HG02840 (cell line): ENCODE data around the gene LYZL4.

Source experiments
- ATAC-seq: cut with Tn5 transposase; IDR thresholded peaks from one replicate; pipeline ENCODE4 v1.9.1; 2021; ENCODE audit warnings: mild to moderate bottlenecking, moderate library complexity, moderate number of reproducible peaks; ENCODE audit not compliant: unreplicated experiment, low FRiP score

Gene LYZL4, protein sequence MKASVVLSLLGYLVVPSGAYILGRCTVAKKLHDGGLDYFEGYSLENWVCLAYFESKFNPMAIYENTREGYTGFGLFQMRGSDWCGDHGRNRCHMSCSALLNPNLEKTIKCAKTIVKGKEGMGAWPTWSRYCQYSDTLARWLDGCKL

DNA sequence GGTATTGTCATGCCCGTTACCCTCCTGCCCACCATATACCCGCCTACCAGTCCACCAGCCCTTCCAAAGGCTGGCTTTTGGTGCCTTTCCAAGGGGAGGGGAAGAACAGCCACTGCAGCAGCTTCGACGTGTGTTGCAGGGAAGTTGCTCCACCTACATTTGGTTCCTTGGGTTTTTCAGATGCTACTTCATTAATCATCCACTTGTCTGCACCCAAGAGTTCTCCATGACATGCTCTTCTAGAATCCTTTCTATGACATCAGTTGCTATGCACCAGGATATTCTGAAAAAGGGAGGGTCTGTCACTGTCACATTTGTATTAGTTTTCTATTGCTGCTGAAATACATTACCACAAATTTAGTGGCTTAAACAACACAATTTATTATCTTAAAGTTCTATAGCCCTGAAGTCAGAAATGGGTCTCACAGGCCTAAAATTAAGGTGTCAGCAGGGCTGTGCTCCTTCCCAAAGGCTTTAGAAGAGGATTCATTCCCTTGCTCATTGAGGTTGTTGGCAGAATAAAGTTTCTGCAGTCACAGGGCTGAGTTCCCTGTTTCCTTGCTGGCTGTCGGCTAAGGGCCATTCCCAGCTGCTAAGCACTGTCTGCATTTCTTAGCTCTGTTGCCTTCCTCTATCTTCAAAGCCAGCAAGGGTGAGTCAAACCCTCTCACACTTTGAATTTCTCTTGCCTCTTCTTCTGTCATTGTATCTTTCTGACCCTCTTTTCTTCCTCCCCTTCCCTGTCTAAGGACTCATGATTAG lies at the start of gene LYZL4:
LYZL4 (minus strand) TSS at position 241 of the 762 bp plus-strand sequence. CDS start 3,359 bp downstream, outside the sequence.
- ATAC-seq = no peak

DNA sequence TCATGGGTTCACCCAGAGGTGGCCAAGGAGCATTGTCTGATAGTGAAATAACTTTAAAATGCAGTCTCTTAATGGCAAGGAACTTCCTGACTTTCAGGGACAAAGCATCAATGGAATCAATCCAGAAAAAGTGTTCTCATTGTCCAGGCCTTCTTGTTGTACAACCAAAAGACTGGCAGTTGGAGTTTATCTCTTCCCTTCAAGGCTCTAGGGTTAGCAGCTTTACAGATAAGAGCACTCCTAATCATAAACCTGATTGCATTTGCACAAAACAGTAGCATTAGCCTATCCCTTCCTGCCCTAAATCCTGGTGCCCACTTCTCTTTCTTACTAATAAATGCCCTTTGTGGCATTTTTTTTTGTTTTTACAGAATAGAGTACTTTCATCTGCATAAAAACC lies 48.7 kb upstream of the LYZL4 start:
- ATAC-seq = no peak

DNA sequence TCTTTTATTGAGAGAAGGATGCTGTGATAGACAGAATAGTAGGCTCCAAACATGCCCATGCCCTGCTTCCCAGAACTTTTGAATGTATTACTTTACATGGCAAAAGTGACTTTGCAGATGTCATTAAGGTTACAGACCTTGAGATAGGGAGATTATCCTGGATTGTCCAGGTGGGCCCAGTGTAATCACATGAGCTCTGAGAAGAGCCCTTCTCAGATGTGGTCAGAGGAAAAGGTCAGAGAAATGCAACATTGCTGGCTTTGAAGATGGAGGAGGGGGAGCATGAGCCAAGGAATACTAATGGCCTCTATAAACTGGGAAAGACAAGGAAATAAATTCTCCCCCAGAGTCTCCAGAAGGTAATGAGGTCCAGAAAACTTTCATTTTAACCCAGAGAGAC lies 45.8 kb upstream of the LYZL4 start:
- ATAC-seq = no peak

DNA sequence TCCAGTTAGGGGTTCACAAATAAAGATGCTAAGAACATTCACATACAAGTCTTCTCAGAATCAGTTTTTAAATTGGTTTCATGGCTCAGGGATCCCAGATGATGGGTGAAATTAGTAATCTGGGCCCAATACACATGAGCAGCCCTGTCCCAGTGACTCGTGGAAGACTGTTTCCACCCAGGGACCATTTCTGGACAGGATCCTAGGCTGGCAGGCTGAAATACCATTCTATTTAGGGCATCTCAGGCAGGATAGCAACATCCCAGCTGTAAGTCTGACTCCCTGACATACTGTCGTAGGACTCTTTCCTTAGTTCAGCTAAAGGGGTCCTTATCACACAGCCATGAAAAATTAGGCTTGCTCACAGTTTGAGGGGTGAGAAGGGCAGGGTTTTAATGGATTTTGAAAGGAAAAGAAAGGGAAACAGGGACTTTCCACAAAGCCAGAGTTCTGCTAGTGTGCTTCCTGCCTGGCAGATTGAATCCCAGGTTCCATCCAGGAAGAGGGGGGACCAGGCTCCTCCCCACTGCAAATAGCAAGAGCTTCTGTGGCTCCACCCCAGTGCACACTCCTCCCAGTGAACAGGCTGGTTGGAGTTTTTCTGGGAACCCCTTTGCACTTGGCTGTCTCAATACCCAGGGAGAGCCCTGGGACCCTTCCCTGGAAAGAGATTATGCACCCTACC lies 41.3 kb upstream of the LYZL4 start:
- no peak for ATAC-seq

DNA sequence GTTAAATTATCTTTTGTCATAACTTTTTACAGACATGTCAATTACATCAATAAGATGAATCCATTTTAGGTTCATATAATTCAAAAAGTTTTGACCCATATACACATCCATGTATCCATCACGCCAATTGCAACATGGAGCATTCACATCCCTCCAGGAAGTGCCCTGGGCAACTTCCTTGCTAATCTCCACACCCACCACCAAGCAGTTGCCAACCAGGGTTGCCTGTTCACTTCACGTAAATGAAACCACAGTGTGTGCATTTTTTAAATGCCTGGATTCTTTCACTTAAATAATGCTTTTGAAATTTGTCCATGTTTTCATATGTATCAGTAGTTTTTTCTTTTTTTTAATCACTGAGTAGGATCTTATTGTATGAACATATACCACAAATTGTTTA lies 40.7 kb upstream of the LYZL4 start:
- ATAC-seq = no peak

DNA sequence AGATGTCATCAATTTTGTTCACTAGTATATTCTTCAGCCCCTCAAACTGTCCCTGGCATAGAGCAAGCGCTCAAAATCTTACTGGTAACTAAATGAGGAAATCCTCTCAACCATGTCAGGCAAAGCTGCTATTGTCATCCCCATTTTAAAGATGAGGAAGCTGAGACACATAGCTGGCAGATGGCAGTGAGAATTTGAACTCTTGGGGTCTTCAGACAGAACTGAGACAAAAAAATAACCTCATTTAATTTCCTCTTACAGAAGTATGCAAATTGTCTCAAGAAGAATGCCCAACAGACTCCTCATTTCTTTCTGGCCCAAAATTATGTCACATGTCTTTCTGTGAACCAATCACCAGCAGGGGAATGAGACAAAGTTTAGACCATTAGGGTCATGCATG lies 40.2 kb upstream of the LYZL4 start:
- ATAC-seq = no peak

DNA sequence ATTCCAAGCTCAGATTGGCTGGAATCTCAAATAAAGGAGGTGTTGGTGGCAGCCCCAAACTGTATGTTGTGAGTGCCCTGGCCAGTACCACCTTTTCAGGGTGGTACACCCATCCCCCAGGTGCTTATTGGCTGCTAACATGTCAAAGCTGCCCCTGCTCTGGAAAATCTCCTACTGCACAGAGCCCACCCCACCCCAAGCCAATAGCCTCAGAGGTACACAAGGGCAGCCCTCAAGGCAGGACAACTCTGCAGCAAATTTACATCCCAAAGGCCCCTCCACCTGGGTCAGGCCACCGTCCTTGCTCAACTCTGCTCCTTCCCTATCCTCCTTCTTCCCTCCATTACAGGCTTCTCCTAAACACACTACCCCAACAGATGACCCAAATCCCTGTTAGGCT lies 37.1 kb upstream of the LYZL4 start:
- ATAC-seq = no peak

DNA sequence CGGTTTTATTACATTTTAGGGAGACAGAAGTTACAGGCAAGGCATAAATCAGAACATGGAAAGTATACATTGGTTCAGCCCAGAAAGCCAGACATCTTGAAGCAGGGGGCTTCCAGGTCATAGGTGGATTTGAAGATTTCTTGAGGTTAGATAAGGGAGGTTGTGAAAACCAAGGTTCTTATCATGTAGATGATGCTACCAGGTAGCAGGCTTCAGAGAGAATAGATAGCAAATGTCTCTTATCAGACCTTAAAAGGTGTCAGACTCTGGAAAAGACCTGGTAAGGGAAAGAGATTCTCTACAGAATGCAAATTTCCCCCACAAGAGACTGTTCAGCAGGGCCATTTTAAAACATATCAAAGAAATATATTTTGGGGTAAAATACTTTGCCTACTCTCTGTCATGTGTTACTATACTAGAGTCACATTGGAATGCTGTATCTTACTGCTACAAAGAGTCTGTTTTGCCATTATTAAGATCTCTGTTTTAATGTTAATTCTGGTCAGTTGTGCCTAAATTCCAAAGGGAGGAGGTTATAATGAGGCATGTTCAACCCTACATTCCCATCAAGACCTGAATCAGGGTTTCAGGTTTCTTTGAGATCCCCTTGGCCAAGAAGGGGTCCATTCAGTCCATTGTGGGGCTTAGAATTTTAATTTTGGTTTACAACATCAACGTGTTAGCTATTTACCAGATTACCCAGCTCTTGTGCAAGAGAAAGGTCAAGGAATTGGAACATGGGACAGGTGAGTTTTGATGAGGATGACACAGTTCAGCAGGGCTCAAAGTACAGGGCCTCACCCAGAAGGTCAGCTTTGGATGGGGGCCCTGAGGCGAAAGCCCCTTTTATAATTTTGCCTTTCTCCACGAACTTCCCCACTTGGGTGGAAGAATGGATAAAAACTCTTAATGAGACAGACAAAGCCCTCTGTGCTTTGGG lies 36.0 kb upstream of the LYZL4 start:
- ATAC-seq = no peak

DNA sequence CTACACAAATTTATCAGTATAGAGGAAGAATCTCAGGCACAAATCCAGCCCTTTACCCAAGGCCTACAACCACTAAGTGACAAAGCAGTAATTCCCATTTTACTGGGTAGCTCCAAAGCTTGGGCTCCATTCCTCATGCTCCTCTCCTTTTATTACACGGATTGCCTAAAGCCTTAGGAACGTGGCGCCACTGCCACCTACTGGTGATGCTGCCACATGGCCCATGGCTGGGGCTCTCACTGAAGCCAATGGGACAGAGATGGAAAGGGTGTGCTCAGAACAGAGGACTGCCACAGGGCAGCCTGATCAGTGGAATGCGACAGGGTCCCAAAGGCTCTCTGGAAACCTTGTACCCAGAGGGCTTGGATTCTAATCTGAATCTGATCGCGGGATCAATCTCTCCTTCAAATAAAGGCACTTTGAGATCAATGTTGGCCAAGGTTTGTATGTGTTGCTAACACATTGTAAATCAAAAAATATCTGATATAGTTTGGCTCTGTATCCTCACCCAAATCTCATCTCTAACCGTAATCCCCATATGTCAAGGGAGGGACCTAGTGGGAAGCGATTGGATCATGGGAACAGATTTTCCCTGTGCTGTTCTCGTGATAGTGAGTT lies 33.5 kb upstream of the LYZL4 start:
- ATAC-seq = no peak

DNA sequence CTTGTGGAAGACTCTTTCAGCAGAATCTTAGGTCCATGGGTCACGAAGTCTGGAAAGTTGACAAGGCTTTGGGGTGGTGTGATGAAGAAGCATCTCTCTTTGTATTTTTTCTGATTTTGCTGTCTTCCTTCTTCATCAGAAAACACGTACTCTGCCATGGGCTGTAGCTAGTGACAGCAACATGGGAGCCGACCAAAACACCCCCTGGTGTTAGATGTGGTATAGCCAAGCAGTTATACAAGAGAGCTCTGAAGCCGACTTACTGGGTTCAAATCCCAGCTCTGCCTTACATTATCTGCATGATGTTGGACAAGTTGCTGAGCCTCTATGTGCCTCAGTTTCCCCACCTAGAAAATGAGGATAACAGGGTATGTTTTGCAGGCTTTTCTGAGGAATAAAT lies 32.9 kb upstream of the LYZL4 start:
- no peak for ATAC-seq

DNA sequence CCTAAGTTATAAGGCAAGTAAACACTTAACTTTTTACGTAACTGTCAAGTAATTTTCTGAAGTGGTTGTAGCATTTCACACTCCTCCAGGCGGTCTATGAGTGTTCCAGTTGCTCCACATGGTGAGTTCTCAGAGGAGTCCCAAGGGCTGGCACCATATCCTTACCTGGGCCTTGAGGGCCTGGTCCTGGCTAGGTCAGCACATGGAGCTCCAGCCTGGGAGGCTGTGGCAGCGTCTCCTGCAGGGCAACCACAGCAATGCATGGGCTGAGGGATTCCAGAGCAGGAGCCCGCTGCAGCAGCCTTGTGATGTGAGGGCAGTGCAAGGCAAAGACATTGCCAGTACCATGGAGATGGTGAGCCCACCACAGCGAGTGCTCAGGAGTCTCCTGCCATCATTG lies 32.2 kb upstream of the LYZL4 start:
- no peak for ATAC-seq

DNA sequence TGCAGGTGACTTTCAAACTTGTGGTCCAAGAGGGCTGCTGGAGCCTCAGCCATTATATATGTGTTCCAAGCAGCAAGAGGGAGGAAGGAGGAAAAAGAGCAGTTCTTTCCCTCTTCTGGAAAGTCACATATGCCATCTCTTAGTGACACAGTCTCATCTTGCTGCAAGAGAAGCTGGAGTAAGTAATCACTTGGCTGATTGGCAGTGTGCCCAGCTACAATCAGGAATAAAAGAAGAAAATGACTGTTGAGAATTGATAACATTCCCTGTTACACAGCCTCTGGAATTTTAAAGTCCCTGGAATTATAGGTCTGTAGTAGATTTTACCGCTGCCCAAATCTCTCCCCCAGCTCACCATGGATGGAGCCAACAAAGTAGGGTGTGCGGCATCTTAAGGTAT lies 31.4 kb upstream of the LYZL4 start:
- no peak for ATAC-seq

DNA sequence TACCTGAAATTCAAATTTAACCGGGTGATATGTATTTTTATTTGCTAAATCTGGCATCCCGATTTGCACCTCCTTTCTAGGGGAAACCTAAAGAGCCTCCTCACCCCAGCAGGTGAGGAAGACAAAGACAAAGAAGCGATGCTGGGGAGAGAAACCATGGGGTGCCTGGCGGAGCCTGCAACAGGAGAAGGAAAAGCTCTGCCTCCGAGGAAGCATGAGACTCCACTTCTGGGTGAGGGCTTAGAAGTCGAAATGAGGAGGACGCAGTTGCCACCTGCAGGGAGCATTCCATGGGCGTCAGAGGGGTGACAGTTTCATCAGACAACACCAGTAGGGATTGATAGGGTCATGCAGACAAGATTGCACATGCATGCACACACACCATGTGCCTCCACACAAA lies 30.5 kb upstream of the LYZL4 start:
- no peak for ATAC-seq

DNA sequence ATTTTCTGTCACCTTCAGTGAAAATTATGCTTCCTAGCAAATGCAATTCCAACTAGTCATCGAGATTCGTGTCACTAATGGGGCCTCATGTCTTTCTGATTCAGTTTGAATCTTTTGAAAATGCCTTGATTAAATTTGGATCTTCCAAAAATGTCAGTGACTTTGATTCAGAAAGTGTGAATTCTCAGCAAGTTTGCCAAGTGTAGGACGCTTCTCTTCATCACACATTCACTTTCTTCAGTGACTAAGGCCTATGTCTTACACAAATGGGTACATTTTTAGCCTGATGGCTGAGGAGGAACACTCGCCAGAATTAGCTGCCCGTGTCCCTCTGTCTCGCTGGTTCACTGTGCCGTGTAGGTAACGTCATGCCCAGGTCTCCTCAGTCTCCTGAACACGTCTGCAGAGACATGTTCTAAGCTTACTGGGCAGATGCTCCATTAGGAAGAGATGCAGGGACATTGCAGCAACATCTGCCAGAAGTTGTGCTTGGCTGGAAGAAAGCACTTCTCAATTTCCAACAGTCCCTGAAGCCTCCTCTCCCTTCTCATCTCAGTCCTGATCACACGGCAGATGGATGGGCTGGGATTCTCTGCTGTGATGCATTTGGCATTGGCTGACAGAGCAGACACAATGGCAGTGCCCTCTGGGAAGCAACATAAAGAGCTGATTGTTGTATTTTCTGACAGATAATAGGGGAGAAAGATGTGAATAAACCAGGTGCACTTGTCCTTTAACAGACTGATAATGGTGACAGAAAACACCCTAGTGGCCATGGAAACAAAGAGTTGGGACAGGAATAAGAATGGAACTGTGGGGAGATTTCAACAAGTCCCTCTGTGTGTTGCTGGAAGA lies 29.1 kb upstream of the LYZL4 start:
- no peak for ATAC-seq

DNA sequence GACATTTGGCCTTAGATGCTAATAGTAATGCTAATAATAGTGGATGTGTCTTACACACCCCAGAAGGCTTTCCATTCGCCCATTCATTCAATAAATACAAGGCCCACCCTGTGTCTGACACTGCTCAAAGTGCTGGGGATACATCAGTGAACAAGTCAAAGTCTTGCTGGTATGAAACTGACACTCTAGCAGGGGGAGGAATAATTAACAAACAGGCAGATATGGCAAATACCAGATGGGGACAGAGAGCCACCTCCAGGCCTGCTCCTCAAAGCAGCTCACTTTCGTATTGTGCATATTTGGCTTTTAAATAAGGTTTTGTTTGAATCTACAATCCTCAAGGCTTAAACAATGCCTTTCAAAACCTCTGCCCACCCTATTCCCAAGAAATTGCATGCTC lies 28.3 kb upstream of the LYZL4 start:
- ATAC-seq = no peak

DNA sequence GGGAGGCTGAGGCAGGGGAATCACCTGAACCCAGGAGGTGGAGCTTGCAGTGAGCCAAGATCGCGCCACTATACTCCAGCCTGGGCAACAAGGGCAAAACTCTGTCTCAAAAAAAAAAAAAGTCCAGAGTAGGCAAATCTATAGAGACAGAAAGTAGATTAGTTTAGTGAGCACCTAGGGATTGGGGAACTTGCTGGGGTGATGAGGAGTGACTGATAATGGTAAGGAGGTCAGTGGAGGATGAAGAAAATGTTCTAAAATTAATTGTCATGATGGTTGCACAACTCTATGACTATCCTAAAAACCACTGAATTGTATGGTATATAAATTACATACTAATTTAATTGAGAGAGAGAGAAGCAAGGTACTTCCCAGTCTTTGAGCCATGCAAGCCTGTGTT lies 27.8 kb upstream of the LYZL4 start:
- no peak for ATAC-seq

DNA sequence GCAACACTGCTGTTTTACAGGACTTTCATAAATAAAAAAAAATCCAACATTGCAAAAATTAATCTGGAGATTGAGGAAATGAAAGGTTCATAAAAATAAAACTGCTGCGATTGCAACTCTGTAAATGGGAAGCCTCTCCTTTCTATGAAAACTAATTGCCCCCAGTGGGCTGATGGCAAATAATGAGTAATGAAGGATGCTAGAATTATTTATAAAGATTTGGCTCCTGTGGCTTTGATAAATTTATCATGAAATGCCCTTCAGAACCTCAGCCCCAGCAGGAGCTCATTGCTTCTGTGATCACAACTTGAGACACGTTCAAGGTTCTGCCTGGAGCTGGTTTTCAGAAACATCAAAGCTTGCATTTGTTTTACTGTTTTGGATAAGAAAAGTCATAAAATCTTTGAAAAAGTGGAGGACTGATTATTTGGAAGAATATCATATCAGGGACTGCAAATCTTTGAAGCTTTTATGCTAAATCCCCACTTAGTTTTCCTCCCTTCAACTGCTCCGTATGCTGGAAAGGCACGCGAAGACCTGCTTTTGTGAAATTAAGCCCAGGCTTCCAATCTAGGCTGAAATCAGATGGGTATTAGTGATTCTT lies 24.5 kb upstream of the LYZL4 start:
- no peak for ATAC-seq

DNA sequence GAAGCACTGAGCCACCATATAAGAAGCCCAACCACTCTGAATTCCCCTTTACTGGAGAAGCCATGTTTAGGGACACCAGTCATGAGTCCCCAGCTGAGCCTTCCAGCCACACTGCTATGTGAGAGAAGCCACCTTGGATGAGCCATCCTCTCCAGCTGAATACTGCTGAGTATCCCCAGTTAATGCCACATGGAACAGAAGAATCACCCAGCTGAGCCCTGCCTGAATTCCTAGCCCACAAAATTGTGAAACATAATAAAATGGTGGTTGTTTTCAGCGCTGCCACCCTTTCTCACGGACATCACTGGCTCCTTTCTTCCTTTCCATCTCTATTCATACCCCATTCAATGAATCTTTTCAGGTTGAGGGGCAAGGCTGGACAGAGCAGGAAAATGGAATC lies 22.1 kb upstream of the LYZL4 start:
- no peak for ATAC-seq
